ENCODE data around the gene OLFM2. TPM values are rescaled to one million over a fixed set of nuclear protein-coding genes. Genes with fewer than 3 reads are reported as not detected.
"Not testable (repeated sequence)": the region's sequence is repeated elsewhere in the genome, so short reads cannot be mapped to it uniquely, and the experiment has no call there.

OLFM2 gene
- total RNA-seq, 1 donor = 0.43 TPM

DNA sequence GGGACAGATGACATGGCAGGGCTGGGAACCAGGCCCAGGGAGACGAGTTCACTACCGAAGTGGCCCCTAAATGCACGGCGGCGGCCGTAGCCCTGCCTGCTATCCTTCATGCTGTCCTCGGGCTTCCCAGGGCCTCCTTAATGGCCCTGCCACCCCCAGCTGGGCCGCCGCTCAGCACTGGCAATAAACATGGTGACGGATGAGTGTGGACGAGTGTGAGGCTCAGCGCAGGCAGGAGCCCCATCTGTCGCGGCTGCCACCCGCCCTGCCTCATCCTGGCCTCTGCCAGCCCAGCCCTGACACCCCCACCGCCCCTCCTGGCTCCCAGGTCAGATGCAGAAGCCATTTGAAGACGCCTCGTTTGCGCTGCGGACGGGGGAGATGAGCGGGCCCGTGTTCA is 87.6 kb downstream of the OLFM2 start:
- no peak for DNase-seq (ENCODE audit: low read depth)
- H3K4me3 ChIP-seq (ENCODE audit: low read depth, low read length) = no peak overlapping the region
- no peak for TF ChIP-seq CTCF (IDR thresholded peaks at IDR 0.05; ENCODE audit: insufficient read depth, low read depth, low read length)

DNA sequence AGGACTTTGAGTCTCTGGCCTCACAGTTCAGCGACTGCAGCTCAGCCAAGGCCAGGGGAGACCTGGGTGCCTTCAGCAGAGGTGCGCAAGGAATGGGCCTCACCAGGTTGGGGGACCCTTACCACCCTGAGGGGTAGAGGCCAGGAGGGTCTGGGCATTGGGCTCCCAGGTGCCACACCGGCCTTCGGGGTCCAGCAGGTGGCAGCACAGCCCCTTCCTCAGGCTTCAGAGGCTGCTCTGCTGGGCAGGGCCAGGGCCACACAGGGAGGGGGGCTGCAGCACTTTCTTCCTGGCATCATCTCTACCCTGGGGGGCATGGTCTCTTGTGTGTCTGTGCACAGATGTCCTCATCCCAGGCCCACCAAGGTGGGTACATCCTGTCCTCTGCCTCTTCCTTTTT is 88.3 kb downstream of the OLFM2 start:
- H3K4me3 ChIP-seq (ENCODE audit: low read depth, low read length) = no peak overlapping the region
- no peak for DNase-seq (ENCODE audit: low read depth)
- TF ChIP-seq CTCF (IDR thresholded peaks at IDR 0.05; ENCODE audit: insufficient read depth, low read depth, low read length) = peak; percentile 41

- peak; percentile 87 for DNase-seq (ENCODE audit: low read depth)
- no peak overlapping the region for H3K4me3 ChIP-seq (ENCODE audit: low read depth, low read length)
- peak; percentile 62 for TF ChIP-seq CTCF (IDR thresholded peaks at IDR 0.05; ENCODE audit: insufficient read depth, low read depth, low read length)
These were observed 89.1 kb downstream of the OLFM2 start for GRCh38 chr19:9847087-9847671.

- not testable (repeated sequence) for H3K4me3 ChIP-seq (ENCODE audit: low read depth, low read length); DNase-seq (ENCODE audit: low read depth)
These were observed 92.6 kb downstream of the OLFM2 start for GRCh38 chr19:9843626-9844273.

- no peak for TF ChIP-seq CTCF (IDR thresholded peaks at IDR 0.05; ENCODE audit: insufficient read depth, low read depth, low read length)
- no peak overlapping the region for H3K4me3 ChIP-seq (ENCODE audit: low read depth, low read length)
- DNase-seq (ENCODE audit: low read depth) = no peak
These were observed 93.3 kb downstream of the OLFM2 start for GRCh38 chr19:9842834-9843625.

DNA sequence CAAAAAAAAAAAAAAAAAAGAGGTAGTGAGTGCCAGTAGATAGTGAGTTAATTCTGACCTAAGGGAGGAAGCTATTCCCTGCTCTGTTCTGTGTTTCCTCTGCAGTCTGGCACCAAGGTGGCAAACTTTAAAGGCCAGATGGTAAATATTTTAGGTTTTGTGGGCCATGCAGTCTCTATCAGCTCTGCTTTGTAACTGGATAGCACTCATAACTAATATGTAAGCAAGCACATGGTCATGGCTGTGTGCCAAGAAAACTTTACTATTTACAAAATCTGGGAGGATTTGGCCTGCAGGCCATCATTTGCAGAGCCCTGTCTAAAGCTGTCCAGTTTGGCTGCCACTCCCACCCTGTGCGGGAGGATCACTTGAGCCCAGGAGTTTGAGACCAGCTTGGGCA is 96.9 kb downstream of the OLFM2 start:
- no peak overlapping the region for H3K4me3 ChIP-seq (ENCODE audit: low read depth, low read length)
- peak; percentile 90 for DNase-seq (ENCODE audit: low read depth)
- no peak for TF ChIP-seq CTCF (IDR thresholded peaks at IDR 0.05; ENCODE audit: insufficient read depth, low read depth, low read length)

- H3K4me3 ChIP-seq (ENCODE audit: low read depth, low read length) = no peak overlapping the region
- no peak for TF ChIP-seq CTCF (IDR thresholded peaks at IDR 0.05; ENCODE audit: insufficient read depth, low read depth, low read length)
- no peak for DNase-seq (ENCODE audit: low read depth)
These were observed 98.0 kb downstream of the OLFM2 start for GRCh38 chr19:9838324-9838723.

Data from fibroblast of villous mesenchyme (primary cell).